Neutrophil (primary cell): Measurements from ENCODE around the gene SIDT2.
"Not testable (repeated sequence)": the region's sequence is repeated elsewhere in the genome, so short reads cannot be mapped to it uniquely, and the experiment has no call there.

Source experiments
- H3K27ac ChIP-seq: fragments of 200-600 bp; sonication (generic); 2 replicates; pipeline ENCODE4 v1.5.1; 2016; ENCODE audit warnings: mild to moderate bottlenecking, moderate library complexity
- H3K27me3 ChIP-seq: fragments of 200-600 bp; sonication (generic); 2 replicates; pipeline ENCODE4 v1.6.0; 2016; ENCODE audit warnings: mild to moderate bottlenecking
- H3K36me3 ChIP-seq: fragments of 200-600 bp; sonication (generic); 2 replicates; pipeline ENCODE4 v1.5.1; 2017
- H3K4me1 ChIP-seq, 2 experiments: fragments of 200-600 bp in 1 of 2; sonication (generic) in 1 of 2; 1 replicate in 1 of 2; 2 replicates in 1 of 2; pipeline versions ENCODE4 v1.5.1 to v1.6.1; 2013 to 2016; ENCODE audit warnings: low read depth in 1 of 2, low read length in 1 of 2, mild to moderate bottlenecking in 1 of 2, moderate library complexity in 1 of 2; ENCODE audit not compliant: control insufficient read depth in 1 of 2, insufficient read depth in 1 of 2
- H3K4me3 ChIP-seq, 2 experiments: fragments of 200-600 bp in 1 of 2; sonication (generic) in 1 of 2; 1 replicate in 1 of 2; 2 replicates in 1 of 2; pipeline ENCODE4 v1.5.1; 2013 to 2016; ENCODE audit warnings: low read depth in 1 of 2, low read length in 1 of 2, mild to moderate bottlenecking in 1 of 2, moderate library complexity in 1 of 2
- H3K9me3 ChIP-seq: fragments of 200-600 bp; sonication (generic); 2 replicates; pipeline ENCODE4 v1.5.1; 2016
- TF ChIP-seq, protein P1 (sequence below): fragments of 200-600 bp; sonication (generic); IDR thresholded peaks from 2 replicates; pipeline ENCODE4 v1.5.1; 2016; ENCODE audit warnings: antibody characterized with exemption

Gene SIDT2

DNA sequence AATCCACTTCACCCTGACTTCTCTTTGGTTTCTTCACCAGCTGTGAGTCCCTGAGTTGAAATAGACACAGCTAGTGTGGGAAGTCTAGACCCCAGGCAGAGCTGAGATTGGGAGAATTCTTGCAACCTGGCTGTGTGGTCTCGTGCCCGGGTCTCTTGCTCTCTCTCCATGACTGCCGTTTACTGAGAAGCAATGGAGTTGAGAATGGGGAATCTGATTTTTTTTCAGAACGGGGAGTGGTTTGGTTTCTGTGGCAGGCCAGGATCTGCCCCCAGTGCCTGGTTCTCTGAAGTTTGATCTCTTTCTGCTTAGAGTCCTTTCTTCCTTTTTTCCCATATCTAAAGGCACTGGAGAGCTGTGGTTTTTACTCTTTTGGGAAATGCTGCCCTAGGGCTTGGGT lies 1.5 kb downstream of the SIDT2 start:
- peaks cover 16 to 19% of the 10 kb centered on the region in 2 experiments for H3K4me1 ChIP-seq
- peaks cover 4% of the 10 kb centered on the region for H3K36me3 ChIP-seq
- H3K4me3 ChIP-seq: no peak overlapping the region
- TF ChIP-seq, protein P1, sequence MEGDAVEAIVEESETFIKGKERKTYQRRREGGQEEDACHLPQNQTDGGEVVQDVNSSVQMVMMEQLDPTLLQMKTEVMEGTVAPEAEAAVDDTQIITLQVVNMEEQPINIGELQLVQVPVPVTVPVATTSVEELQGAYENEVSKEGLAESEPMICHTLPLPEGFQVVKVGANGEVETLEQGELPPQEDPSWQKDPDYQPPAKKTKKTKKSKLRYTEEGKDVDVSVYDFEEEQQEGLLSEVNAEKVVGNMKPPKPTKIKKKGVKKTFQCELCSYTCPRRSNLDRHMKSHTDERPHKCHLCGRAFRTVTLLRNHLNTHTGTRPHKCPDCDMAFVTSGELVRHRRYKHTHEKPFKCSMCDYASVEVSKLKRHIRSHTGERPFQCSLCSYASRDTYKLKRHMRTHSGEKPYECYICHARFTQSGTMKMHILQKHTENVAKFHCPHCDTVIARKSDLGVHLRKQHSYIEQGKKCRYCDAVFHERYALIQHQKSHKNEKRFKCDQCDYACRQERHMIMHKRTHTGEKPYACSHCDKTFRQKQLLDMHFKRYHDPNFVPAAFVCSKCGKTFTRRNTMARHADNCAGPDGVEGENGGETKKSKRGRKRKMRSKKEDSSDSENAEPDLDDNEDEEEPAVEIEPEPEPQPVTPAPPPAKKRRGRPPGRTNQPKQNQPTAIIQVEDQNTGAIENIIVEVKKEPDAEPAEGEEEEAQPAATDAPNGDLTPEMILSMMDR: no peak
- H3K9me3 ChIP-seq: no peaks in the 10 kb centered on the region
- peaks cover 10% of the 10 kb centered on the region for H3K27me3 ChIP-seq
- peak overlapping the region; percentile 80 for H3K27ac ChIP-seq

DNA sequence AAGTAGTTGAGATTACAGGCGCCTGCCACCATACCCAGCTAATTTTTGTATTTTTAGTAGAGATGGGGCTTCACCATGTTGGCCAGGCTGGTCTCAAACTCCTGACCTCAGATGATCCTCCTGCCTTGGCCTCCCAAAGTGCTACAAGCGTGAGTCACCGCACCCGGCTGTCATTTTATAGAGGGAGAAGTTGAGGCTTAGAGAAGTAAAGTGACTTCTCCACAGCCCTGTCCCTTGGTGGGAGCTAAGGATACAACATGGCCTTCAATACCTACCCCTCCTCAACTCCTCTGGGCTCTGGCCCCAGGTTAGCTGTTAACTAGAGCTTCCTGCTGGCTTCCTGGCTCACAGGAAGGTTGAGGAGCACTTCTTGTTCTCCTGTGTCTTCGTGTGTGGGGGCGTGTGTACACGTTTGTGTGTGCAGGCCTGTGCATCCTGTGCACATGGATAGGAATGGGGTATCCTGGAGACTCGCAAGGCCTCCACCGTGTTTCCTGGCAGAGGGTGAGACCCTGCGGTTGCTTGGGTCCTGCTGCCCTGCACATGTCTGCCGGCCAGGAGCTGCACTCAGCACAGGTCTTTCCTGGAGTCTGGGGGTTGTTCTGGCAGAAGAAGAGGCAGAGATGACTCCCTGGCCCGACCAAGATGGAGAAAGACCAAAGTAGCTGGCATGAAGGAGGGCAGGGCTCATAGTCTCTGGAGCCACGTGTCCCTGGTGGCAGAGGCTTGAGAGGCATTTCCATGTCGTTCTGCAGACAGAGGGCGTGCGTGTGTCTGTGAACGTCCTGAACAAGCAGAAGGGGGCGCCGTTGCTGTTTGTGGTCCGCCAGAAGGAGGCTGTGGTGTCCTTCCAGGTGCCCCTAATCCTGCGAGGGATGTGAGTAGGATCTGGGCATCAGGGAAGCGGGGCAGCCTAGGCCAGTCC lies 2.4 kb downstream of the SIDT2 start:
- Histone ChIP-seq H3K4me1 (peaks cover 16 to 19% of the 10 kb centered on the region in 2 experiments), H3K27me3 (peaks cover 10% of the 10 kb centered on the region), H3K27ac (no peak overlapping the region), H3K36me3 (peaks cover 4% of the 10 kb centered on the region), H3K4me3 (no peak overlapping the region), H3K9me3 (no peaks in the 10 kb centered on the region)
- TF ChIP-seq, protein P1: no peak

DNA sequence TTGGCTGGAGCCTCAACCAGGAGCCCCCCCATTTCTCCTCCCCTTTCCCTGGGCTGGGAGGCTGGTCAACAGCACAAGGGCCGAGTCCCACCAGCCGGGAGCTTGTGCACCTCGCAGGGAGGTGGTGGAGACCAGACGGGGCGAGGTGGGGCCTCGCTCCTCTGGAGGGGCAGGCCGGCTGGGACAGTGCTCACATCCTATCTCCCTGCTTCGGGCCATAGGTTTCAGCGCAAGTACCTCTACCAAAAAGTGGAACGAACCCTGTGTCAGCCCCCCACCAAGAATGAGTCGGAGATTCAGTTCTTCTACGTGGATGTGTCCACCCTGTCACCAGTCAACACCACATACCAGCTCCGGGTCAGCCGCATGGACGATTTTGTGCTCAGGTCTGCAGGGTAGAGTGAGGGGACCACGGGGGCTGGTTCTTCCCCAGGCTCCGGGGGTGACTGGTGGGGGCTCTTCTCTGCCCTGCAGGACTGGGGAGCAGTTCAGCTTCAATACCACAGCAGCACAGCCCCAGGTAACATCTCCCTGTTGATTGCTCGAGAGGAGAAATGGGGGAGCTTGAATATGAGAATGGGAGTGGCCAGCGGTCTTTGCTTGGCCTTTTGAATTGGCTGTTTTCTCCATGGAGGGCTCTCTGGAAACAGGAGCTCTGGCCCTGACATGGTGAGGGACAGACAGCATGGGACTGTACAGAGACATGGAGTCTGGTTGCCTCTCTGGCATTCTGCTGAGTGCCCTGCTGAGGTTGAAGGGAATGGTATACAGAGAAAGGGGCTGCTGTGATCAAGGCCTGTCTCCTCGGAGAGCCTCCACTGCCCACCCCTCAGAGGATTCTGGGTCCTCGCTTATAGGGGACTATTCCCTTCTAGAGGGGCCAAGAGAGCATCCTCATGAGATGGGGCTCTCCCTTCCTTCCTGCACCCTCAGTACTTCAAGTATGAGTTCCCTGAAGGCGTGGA lies 3.3 kb downstream of the SIDT2 start:
- Histone ChIP-seq H3K9me3 (no peaks in the 10 kb centered on the region), H3K36me3 (peaks cover 4% of the 10 kb centered on the region), H3K27me3 (peaks cover 10% of the 10 kb centered on the region), H3K4me3 (no peak overlapping the region), H3K27ac (no peak overlapping the region), H3K4me1 (peaks cover 16 to 19% of the 10 kb centered on the region in 2 experiments)
- TF ChIP-seq, protein P1: no peak

DNA sequence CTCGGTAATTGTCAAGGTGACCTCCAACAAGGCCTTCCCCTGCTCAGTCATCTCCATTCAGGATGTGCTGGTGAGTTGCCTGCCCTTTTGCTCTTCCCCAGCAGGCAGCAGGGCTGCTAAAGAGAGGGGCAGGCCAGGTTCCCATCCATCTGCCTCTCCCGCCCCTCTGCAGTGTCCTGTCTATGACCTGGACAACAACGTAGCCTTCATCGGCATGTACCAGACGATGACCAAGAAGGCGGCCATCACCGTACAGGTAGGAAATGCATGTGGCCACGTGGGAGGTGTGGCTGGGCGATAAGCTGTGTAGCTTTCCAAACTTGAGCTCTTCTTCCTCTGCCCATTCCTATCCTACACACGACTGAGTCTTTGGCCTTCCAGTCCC lies 4.0 kb downstream of the SIDT2 start:
- peaks cover 7% of the 10 kb centered on the region for H3K36me3 ChIP-seq
- peaks cover 16 to 19% of the 10 kb centered on the region in 2 experiments for H3K4me1 ChIP-seq
- no peaks in the 10 kb centered on the region for H3K9me3 ChIP-seq
- H3K27ac ChIP-seq: no peak overlapping the region
- TF ChIP-seq, protein P1: no peak
- H3K4me3 ChIP-seq: no peak overlapping the region
- H3K27me3 ChIP-seq: peaks cover 10% of the 10 kb centered on the region

DNA sequence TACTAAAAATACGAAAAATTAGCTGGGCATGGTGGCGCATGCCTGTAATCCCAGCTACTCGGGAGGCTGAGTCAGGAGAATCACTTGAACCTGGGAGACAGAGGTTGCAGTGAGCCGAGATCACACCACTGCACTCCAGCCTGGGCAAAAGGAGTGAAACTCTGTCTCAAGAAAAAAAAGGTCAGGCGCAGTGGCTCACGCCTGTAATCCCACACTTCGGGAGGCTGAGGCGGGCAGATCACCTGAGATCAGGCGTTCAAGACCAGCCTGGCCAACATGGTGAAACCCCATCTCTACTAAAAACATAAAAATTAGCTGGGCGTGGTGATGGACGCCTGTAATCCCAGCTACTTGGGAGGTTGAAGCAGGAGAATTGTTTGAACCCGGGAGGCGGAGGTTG lies 4.6 kb downstream of the SIDT2 start:
- not testable (repeated sequence) for H3K36me3 ChIP-seq, H3K4me3 ChIP-seq, H3K9me3 ChIP-seq, H3K27ac ChIP-seq
- peaks cover 10% of the 10 kb centered on the region for H3K27me3 ChIP-seq
- H3K4me1 ChIP-seq: peaks cover 13 to 15% of the 10 kb centered on the region in 2 experiments
